ENCODE measurements around the gene FUCA2. TPM values are rescaled to one million over a fixed set of nuclear protein-coding genes. Genes with fewer than 3 reads are reported as not detected.

Gene FUCA2
- total and polyA plus RNA-seq, 2 experiments from 2014 or later = 31.8 to 33.4 TPM

DNA sequence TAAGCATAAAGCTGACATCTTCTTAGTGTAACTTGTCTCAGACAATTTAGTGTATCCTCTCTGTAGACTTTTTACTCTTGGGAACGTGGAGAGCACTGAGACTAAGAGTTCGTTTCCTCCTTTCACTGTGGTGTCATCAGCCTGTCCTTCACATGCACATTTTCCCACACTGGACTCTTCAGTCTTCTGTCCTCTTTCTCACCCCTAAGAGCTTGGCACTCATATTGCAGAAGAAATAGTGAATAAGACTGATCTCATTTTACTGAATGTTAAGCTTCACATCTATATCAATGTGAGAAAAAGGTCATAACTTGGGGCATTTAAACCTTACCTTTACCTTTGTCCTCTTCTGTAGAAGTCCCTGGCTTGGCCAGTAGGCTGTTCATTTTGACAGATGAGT is 25.6 kb downstream of the FUCA2 start (continued):
- TF ChIP-seq, protein P1, sequence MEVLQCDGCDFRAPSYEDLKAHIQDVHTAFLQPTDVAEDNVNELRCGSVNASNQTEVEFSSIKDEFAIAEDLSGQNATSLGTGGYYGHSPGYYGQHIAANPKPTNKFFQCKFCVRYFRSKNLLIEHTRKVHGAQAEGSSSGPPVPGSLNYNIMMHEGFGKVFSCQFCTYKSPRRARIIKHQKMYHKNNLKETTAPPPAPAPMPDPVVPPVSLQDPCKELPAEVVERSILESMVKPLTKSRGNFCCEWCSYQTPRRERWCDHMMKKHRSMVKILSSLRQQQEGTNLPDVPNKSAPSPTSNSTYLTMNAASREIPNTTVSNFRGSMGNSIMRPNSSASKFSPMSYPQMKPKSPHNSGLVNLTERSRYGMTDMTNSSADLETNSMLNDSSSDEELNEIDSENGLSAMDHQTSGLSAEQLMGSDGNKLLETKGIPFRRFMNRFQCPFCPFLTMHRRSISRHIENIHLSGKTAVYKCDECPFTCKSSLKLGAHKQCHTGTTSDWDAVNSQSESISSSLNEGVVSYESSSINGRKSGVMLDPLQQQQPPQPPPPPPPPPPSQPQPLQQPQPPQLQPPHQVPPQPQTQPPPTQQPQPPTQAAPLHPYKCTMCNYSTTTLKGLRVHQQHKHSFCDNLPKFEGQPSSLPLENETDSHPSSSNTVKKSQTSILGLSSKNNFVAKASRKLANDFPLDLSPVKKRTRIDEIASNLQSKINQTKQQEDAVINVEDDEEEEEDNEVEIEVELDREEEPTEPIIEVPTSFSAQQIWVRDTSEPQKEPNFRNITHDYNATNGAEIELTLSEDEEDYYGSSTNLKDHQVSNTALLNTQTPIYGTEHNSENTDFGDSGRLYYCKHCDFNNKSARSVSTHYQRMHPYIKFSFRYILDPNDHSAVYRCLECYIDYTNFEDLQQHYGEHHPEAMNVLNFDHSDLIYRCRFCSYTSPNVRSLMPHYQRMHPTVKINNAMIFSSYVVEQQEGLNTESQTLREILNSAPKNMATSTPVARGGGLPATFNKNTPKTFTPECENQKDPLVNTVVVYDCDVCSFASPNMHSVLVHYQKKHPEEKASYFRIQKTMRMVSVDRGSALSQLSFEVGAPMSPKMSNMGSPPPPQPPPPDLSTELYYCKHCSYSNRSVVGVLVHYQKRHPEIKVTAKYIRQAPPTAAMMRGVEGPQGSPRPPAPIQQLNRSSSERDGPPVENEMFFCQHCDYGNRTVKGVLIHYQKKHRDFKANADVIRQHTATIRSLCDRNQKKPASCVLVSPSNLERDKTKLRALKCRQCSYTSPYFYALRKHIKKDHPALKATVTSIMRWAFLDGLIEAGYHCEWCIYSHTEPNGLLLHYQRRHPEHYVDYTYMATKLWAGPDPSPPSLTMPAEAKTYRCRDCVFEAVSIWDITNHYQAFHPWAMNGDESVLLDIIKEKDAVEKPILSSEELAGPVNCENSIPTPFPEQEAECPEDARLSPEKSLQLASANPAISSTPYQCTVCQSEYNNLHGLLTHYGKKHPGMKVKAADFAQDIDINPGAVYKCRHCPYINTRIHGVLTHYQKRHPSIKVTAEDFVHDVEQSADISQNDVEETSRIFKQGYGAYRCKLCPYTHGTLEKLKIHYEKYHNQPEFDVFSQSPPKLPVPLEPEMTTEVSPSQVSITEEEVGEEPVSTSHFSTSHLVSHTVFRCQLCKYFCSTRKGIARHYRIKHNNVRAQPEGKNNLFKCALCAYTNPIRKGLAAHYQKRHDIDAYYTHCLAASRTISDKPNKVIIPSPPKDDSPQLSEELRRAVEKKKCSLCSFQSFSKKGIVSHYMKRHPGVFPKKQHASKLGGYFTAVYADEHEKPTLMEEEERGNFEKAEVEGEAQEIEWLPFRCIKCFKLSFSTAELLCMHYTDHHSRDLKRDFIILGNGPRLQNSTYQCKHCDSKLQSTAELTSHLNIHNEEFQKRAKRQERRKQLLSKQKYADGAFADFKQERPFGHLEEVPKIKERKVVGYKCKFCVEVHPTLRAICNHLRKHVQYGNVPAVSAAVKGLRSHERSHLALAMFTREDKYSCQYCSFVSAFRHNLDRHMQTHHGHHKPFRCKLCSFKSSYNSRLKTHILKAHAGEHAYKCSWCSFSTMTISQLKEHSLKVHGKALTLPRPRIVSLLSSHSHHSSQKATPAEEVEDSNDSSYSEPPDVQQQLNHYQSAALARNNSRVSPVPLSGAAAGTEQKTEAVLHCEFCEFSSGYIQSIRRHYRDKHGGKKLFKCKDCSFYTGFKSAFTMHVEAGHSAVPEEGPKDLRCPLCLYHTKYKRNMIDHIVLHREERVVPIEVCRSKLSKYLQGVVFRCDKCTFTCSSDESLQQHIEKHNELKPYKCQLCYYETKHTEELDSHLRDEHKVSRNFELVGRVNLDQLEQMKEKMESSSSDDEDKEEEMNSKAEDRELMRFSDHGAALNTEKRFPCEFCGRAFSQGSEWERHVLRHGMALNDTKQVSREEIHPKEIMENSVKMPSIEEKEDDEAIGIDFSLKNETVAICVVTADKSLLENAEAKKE (CRISPR knock-in tag; IDR thresholded peaks at IDR 0.05) = no peak
- TF ChIP-seq ZNF114 (CRISPR knock-in tag; IDR thresholded peaks at IDR 0.05) (no peak), CTCF (conservative IDR thresholded peaks at IDR 0.05; ENCODE audit: low read depth in 2 of 2) (no peak; a peak in 1 of 4 replicates), STAT1 (IDR thresholded peaks at IDR 0.05; ENCODE audit: unreplicated experiment) (no peak), CREB1 (CRISPR knock-in tag; IDR thresholded peaks at IDR 0.05; ENCODE audit: low read depth) (no peak)

- H3K36me3 Mint-ChIP-seq (ENCODE audit: low read depth) = no peaks in the 10 kb centered on the region
- no peaks in the 10 kb centered on the region for H3K27me3 Mint-ChIP-seq (ENCODE audit: insufficient read depth, low read depth, poor library complexity)
- H3K36me3 ChIP-seq (ENCODE audit: insufficient read depth) = no peaks in the 10 kb centered on the region
- H3F3A ChIP-seq (replicated peaks; ENCODE audit: low read depth) = no peaks in the 10 kb centered on the region
- H3K4me1 Mint-ChIP-seq = no peaks in the 10 kb centered on the region
- no peak overlapping the region for H2AFZ ChIP-seq
- ATAC-seq (no peak), DNase-seq (ENCODE audit: low spot score) (no peak)
- H3K4me2 ChIP-seq = no peak overlapping the region
- H3K79me2 ChIP-seq (replicated peaks; ENCODE audit: insufficient read depth) = no peaks in the 10 kb centered on the region
- no peaks in the 10 kb centered on the region for H4K20me1 ChIP-seq (replicated peaks; ENCODE audit: insufficient read depth)
- no peaks in the 10 kb centered on the region for H3K9me2 ChIP-seq (ENCODE audit: insufficient read depth)
- no peaks in the 10 kb centered on the region for H3K4me1 ChIP-seq (ENCODE audit: insufficient read depth)
- no peaks in the 10 kb centered on the region for H3K27me3 ChIP-seq (ENCODE audit: insufficient read depth)
- no peak overlapping the region for H3K27ac Mint-ChIP-seq
- H3K27ac ChIP-seq (ENCODE audit: low read depth) = no peak overlapping the region
- no peak overlapping the region for H3K4me3 Mint-ChIP-seq
- H3K4me3 ChIP-seq = no peak overlapping the region
- no peaks in the 10 kb centered on the region for H3K9me3 Mint-ChIP-seq
- TF ChIP-seq CTCF (conservative IDR thresholded peaks at IDR 0.05; ENCODE audit: low read depth in 2 of 2) = no peak
- no peak for TF ChIP-seq POLR2AphosphoS5 (IDR thresholded peaks at IDR 0.05; ENCODE audit: low read depth)
- no peak for TF ChIP-seq ZNF331 (CRISPR knock-in tag; IDR thresholded peaks at IDR 0.05; ENCODE audit: low read depth)
- TF ChIP-seq CREB1 (CRISPR knock-in tag; IDR thresholded peaks at IDR 0.05; ENCODE audit: low read depth) = no peak
These were observed 28.9 kb downstream of the FUCA2 start for GRCh38 chr6:143482593-143482992.

All from GM23338 (cell line).